NB4 (cell line): ENCODE data around the gene NYAP2.

ENCODE experiments used
- DNase-seq: peaks from one replicate; pipeline ENCODE4 v3.0.0; 2010; ENCODE audit warnings: low read depth
- H3K4me3 ChIP-seq: one replicate; pipeline ENCODE4 v1.5.1; 2011; ENCODE audit warnings: mild to moderate bottlenecking, low read depth, low read length, moderate library complexity
- CTCF ChIP-seq: IDR thresholded peaks from one replicate; pipeline ENCODE4 v1.5.1; 2012; ENCODE audit warnings: low read depth, low read length
- MAX ChIP-seq: IDR thresholded peaks from 2 replicates; pipeline ENCODE4 v1.6.1; 2011; ENCODE audit warnings: low read depth, low read length
- MYC ChIP-seq: IDR thresholded peaks from 2 replicates; pipeline ENCODE4 v1.6.1; 2011; ENCODE audit warnings: low read depth, low read length
- POLR2A ChIP-seq: IDR thresholded peaks from 2 replicates; pipeline ENCODE4 v1.6.1; 2011; ENCODE audit warnings: mild to moderate bottlenecking; ENCODE audit not compliant: insufficient read length; ENCODE audit errors: extremely low read depth

NYAP2 gene

GRCh38 chr2:225616848-225617247, 217.3 kb downstream of the NYAP2 start:
- H3K4me3 ChIP-seq, result no peak overlapping the region
- DNase-seq, result no peak
- no peak for TF ChIP-seq CTCF

DNA sequence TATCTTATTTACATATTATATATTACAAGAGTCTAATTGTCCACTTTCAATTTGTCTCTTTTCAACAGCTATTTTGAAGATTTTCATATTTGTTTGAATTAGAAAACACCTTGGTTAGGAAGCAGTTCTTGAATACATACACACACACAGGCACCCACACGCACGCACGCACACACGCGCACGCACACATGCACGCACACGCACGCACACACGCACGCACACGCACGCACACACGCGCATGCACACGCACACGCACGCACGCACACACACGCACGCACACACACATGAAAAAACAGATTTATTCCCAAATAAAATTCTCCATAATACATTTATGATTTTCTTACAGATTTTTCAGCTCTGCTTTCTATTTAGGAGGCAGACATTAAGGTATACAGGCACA, 220.7 kb downstream of the NYAP2 start:
- H3K4me3 ChIP-seq, result no peak overlapping the region
- no peak for TF ChIP-seq MAX
- no peak for DNase-seq

- no peak for TF ChIP-seq MYC
- no peak for TF ChIP-seq CTCF
- no peak for TF ChIP-seq MAX
- TF ChIP-seq POLR2A, result no peak
Observed at GRCh38 chr2:225630824-225631533, 231.5 kb downstream of the NYAP2 start.

DNA sequence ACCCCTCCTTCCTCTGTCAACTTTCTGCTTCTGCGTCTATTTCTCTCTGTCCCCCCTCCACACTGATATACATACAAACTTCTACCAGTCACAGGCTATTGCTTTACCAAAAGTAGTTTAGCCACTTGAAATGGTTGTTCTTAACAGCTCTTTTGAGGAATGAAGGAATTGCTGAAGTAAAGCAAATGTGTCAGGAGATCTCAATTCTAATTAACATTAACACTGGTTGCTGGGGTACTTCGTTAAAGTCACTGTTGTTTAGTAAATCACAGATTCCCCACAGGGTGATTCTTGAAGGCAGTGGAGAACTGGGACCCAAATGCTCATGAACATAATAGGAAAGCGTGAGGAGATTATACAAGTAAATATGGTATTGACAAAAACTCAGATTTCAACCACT, 232.8 kb downstream of the NYAP2 start:
- no peak overlapping the region for H3K4me3 ChIP-seq
- no peak for DNase-seq
- no peak for TF ChIP-seq MYC
- no peak for TF ChIP-seq CTCF
- no peak for TF ChIP-seq MAX
- TF ChIP-seq POLR2A, result no peak

More at GRCh38 chr2:225630824-225631533, 231.5 kb downstream of the NYAP2 start:
- H3K4me3 ChIP-seq, result no peak overlapping the region
- no peak for DNase-seq

GRCh38 chr2:225636558-225636957, 237.0 kb downstream of the NYAP2 start:
- no peak for DNase-seq
- no peak for TF ChIP-seq CTCF
- TF ChIP-seq MYC, result no peak
- TF ChIP-seq POLR2A, result no peak
- TF ChIP-seq MAX, result no peak
- H3K4me3 ChIP-seq, result no peak overlapping the region

DNA sequence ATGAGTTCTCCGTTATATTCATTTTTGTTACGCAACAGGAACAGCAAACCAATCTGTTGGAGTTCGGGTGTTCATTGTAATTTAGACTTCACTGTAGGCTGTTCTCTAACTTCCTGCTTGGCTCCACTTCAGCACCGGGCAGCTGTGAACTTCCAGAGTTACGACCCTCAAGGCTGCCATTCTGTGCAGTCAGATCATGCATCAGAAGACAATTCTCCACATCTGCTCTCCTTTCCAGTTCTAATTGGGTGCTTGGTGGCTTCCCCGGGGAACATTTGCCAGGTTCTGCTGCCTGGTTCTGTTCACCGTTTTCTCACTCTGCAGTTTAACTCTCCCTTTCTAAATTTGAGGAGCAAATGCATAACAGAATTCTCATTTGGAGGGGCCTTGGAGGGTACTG, 237.7 kb downstream of the NYAP2 start:
- no peak overlapping the region for H3K4me3 ChIP-seq
- DNase-seq, result peak; percentile 5
- TF ChIP-seq POLR2A (no peak), MYC (no peak), MAX (no peak), CTCF (no peak)
